ENCODE results near the gene RPP25.

RPP25 gene, protein sequence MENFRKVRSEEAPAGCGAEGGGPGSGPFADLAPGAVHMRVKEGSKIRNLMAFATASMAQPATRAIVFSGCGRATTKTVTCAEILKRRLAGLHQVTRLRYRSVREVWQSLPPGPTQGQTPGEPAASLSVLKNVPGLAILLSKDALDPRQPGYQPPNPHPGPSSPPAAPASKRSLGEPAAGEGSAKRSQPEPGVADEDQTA

DNA sequence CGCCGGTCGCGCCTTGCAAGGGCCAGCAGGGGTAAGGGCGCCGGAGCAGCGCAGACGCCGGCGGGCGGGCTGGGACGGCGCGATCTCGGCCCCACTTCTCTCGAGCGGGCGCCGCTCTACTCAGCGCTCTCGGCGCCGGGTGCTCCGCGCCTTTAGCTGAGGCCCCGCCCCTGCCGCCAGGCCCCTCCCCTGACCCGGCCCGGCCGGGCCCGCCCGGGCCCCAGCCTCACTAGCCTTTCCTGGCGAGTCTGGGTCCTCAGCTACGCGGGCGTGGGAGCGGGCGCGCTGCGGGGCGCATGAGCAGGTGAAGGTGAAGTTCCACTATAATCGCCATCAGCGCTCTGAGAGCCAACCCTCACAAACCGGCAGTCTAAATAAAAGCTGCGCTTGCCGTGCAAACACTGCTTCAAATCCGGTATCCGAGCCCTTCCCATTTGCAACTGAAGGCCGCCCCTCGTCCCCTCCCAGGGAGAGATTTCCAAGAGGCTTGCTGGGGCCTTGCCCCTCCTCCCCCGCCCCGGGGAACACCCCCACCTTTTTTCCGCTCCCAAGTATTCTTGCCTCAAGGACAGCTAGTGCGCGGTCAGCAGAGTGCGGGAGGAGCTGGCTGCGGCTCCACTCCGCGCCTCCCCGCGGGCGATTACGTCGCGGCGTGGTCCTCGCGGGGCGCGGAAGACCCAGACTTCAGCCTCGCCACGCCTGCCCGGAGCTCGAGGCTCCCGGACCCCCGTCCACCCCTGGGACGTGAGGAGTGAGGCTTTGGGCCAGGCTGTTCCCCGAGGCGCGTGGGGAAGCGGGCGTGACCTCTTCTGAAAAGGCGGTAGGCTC, at the start of gene RPP25:
Gene RPP25 (minus strand): TSS at position 125 of the 828 bp plus-strand sequence. CDS start 189 bp downstream, outside the sequence.
- DNase-seq (ENCODE audit: low spot score) = peak; percentile 89

DNA sequence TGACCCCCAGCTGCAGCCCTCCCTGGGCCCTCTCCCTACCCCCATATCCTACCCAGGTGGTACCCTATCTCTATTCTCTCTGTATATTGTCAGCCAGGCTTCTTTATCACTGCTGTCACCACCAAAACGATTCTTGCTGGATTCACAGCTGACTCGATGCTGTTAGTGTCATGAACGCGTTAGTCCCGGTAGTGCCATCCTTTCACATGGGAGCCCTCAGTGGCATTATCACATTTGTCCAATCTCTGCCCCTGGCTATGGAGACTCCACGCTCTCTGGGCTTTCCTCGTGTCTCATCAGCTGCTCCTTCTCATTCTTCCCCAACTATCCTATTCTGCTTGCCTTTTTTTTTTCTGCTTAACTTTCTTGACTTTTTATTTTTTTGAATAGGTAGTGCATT, 45.8 kb upstream of the RPP25 start:
- DNase-seq (ENCODE audit: low spot score) = no peak

DNA sequence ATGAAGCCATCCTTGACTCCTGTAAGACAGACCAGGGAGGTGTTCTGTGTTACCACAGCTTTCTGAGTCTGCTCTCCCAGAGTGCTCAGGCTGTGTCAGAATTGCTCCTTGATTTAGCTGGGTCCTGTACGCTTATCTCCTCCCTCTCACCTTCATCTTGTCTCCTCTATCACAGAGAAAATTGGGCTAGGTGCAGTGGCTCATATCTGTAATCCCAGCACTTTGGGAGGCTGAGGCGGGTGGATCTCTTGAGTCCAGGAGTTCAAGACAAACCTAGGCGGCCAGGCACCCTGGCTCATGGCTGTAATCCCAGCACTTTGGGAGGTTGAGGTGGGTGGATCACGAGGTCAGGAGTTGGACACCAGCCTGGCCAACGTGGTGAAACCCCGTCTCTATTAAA, 44.7 kb upstream of the RPP25 start:
- no peak for DNase-seq (ENCODE audit: low spot score)

DNA sequence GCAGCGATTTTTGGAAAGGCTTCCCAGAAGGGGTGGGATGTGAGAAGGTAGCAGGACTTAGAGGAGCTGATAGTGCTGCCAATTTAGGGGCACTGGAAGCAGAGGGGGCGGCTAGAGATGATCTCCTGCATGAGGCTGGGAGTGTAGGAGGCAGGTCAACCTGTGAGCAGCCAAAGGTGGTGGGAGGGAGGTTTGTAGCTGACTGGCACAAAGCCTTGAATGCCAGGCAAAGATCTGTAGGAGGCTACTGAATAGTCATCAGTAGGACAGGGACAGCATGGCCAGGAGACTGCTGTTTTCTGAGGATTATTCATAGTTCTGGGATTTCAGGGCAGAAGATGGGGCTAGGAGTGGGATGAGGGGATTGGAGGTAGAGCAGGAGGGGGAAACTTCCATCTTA, 41.0 kb upstream of the RPP25 start:
- DNase-seq (ENCODE audit: low spot score) = no peak

DNA sequence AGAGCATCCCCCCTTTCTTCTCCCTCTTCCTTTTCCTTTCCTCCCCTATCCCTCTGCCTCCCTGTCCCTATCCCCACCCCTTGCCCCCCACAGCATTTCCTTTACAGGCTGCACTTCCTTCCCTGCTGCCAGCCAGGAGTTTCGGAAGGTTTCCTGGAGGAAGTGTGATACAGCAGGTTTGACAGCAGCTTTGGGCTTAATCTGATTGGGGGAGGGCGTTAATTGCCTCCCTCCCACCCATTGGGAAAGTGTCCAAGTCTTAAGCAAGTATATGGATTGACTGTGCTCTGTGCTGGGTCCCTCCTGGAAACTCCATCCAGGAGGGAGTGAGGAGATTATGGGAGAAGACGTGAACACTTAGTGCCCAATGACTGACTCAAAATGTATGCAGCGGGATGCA, 40.6 kb upstream of the RPP25 start:
- no peak for DNase-seq (ENCODE audit: low spot score)

DNA sequence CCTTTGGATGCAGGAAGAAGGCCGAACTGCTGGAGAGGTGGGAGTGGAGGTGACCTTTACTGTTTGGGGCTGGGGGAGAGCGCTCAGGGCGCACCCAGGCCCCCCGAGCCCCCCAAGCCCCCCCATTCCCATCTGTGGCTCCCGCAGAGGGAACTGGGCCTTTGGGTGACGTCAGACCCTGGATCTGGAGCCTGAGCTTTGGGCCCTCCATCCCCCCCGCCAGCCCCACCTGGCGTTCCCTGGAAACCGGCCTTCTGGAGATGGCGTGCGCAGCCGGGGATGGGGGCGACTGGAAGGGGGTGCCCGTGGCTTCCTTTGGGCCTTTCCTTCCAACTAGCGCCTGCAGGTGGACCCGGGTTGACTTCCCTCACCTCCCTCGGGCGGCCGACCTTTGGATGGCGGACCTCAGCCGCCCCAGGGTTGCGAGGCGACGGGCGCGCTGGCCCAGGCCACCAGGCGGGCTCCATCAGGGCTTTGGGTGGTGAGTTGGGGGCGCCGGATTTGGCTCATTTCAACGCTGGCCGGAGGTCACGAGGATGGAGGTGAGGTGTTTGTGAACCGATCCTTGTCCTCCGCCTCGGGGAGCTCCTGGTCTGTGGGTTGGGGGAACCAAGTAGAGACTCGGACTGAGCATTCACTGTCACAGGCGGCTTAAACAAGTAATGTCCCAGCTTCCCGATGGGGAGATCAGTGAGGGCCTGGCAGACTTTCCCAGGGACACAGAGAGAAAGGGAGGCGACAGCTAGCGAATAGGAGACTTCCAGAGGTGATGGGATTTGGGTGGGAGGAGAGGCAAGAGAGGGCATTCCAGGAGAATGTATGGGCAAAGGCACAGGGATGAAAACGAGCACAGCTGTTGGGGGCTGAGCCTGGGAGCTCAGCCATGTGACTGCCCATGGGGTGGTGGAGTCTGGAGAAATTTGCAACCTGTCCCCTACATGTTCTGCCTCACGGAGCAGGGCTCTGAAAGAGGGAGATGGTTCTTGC, 39.5 kb upstream of the RPP25 start:
- peak; percentile 65 for DNase-seq (ENCODE audit: low spot score)

DNA sequence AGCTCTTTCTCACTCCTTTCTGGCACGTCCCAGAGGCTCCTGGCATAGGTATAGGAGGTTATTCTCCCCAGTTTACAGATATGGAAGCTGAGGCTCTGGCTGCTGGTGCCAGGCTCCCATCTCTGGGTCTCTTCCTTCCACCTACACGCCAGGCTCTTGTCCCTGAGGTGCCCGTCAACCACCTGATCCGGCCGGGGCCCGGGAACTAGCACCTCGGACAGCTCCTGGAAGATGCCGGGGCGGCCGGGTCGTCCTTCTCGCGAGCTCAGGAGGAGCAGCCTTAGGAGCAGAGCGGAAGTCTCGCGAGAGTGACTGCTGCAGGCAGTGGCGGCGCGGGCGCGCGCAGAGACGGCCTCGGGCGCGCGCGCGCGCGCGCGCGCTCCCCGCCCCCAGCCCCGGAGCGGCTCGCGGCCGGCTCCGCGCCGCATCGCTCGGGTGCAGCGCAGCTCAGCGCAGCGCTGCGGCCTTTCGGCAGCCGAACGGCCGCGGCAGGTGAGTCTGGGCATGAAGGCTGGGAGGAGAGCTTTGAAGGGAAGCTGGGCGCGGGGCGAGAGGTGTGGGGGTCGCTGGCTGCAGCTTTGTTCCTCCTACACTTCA, 38.7 kb upstream of the RPP25 start, which contains the start of gene SCAMP5:
Gene SCAMP5 (plus strand): TSS at position 382 of the 597 bp plus-strand sequence. CDS start 16,277 bp downstream, outside the sequence.
- peak; percentile 99 for DNase-seq (ENCODE audit: low spot score)

DNA sequence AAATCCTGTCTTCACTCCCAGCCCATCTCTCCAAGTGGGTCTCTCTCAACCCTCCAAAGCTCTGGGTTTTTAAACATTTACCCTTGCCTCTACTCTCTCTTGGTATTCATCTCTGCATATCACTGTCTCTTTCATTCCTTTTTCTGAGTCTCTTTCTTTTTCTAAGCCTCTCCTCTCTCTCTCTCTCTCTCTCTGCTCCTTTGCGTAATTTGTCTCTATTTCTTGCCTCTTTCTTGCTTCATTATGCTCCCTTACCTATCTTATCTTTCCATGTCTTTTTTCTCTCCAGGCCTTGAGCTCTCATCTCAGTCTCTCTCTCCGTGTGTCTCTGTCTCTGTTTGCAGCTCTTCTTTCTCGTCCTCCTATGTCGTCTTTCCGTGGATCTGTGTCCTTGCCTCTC, 38.1 kb upstream of the RPP25 start:
- DNase-seq (ENCODE audit: low spot score) = no peak

DNA sequence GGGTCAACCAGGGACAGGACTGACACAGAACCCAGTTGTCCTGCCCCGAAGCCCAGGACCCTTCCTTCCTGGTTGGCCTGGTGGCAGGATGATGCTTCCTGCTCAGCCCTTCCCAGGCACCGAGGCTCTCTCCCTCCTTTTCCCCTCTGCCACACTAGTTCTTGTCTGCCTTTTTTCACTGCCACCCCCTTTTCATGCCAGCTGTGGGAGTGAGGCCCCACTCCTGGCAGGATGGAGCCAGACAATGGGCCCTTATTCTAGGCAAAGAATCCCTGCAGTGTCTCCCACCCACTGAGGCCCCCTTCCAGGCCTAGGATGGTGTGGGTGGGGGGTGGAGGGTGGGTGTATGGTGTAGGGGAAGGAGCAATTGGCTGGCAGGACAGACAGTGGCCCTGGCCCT, 37.7 kb upstream of the RPP25 start:
- DNase-seq (ENCODE audit: low spot score) = no peak

DNA sequence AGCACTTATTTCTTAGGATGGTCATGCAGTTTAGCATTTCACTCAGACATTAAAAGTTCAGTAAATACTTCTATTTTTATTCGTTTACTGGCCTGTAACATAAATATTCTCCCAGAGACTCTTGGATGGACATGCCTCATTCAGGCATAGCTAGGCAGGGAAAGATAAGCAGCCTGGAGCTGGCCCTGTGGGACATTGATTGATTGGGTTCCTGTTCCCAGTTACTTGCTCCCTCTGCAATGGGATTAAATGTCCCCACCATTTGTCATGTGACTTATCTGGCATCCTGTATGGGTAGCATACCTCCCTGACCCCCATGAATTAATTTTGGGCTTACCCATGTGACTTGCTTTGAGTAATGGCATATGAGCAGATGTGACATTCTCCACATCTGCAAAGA, 36.0 kb upstream of the RPP25 start:
- no peak for DNase-seq (ENCODE audit: low spot score)

DNA sequence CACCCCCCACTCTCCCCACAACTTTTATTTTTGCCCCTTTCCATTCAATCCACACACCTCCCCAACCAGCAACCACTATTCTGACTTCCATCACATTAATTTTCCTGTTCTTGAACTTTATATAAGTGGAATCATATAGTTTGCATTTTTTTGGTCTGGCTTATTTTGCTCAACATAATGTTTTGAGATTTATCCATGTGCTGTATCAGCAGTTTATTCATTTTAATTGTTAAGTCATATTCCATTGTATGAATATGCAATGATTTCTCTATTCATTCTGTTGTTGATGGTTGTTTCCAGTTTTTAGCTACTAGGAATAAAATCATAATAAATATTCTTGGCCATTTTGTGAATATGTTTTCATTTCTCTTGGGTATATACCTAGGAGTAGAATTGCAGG, 33.0 kb upstream of the RPP25 start:
- no peak for DNase-seq (ENCODE audit: low spot score)

DNA sequence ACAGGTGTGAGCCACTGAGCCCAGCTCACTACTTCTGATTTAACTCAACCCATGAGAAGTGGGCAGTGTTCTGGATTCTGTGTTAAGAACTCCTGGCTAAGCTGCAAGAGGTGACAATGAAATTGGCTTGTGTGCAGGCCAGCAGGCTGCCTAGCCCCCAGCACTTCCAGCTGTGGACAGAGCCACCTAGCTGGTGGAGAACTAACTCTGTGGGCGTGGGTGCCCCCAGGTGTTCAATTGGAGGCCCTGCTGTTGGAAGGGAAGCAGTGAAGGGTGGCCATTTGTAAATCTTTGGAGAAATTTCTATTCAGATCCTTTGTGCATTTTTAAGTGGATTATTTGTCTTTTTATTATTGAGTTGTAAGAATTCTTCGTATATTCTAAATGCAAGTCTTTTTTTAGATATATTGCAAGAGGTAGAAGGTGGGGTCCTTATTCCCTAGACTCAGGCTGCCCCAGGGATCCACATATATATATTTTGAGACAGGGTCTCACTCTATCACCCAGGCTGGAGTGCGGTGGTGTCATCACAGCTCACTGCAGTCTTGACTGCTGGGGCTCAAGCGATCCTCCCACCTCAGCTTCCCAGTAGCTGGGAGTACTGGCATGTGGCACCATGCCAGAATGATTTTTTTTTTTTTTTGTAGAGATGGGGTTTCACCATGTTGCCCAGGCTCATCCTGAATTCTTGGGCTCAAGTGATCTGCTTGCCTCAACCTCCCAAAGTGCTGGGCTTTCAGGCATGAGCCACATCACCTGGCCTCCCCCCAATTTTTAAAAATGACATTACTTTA, 31.6 kb upstream of the RPP25 start:
- peak; percentile 74 for DNase-seq (ENCODE audit: low spot score)

DNA sequence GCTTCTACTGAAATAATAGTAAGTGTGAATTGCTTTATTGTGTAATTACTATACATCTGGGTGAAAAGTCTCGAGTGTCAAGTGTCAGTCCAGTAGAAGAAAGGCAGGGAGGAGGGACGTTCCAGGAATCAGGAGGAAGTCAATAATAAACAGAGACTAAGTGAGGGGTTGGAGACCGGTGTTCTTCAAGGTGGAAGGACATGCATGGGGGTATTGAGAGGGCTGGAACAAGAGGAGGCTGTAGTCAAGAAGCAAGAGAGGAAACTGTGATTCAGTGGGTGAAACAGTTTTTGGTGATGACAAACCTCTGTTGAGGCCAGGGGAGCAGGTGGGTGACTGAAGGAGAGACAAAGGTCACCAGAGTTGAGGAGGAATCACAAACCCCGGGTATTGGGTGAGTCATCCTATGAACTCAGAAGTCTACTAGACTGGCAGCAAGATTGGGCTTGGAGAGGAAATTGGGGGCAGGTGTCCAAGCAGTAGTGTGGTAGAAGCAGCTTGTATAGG, 27.2 kb upstream of the RPP25 start:
- DNase-seq (ENCODE audit: low spot score) = no peak

DNA sequence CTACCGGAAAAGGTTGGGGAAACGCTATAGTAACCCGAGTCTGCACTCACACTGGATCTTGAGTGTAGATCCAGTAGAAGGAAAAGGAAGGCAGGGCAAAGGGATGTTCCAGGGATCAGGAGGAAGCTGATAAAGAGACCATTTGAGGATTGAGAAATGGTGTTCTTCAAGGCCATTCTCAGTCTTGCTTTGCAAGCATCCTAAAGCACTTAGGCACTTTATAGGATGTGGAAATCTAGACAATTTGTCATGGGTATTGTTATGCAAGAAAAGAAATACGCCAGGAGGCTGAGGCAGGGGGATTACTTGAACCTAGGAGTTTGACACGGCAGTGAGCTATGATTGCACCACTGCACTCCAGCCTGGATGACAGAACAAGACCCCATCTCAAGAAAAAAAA, 25.6 kb upstream of the RPP25 start:
- no peak for DNase-seq (ENCODE audit: low spot score)

DNA sequence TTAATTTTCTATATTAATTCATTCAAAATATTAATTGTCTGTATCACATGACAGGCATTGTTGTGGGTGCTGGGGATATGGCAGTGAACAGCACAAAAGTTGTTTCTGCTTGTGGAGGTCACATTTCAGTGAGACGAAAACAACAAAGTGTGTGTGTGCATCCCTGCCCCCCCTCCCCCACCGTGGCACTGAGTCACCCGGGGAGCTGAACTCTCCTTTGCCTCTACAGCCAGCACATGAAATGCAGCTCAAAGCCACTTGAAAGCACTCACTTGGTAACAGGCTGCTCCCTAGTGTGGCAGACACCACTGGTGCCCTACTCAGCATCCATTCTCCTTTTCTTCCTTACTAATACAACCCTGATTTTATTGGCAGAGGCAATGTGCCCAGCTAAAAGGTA, 21.9 kb upstream of the RPP25 start:
- DNase-seq (ENCODE audit: low spot score) = no peak

DNA sequence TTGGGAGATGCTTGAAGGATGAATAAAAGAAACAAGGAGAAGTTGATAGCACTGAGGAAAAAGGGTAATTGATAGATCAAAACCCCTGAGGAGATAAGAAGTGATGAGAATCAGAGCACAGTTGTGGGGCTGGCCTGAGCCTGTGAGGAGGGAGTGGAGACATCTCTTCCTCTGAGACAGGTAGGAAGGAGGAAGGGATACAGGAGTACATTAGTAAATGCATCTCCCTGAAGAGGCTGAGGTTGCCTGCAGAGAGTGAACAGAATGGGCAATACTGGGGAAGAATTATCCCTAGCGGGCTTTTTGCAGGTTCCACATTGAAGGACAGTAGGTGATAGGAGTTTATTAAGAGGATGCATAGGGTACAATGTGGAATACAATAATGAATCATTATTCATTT, 21.5 kb upstream of the RPP25 start:
- no peak for DNase-seq (ENCODE audit: low spot score)

DNA sequence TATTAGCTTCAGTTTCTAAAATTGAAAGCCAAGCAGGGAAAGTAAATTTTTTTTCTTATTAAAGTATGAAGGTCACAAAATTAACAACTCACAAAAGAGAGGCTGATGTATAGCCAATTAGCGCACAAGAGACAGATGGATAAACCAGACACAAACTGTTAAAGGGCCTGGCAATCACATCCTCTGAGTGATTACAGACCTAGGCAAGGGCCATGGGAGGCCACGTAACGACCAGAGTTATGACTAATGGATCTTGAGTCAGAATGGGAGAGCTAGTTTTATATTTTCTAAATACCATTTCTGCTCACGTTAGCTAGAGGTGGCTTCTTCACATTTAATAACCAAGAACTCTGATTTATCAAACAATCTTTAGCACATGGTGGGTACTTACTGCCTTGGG, 21.0 kb upstream of the RPP25 start:
- DNase-seq (ENCODE audit: low spot score) = no peak

DNA sequence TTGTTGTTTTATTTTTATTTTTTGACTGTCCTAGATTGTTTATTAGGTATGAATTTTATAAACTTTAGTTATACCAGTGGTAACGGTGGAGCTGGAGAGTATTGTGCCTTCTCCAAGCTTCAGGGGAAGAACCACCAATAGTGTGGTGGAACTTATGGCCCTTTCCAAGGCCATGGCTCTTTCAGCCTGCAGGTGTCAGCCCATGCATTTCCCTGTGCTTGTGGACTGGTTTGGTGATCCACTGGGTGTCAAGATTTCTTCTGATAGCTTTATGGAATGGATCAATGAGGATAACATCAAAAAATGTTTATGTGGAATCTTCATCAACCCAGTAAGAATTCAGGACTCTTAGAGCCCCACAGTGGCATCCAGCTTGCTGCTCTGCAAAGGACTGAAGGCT, 19.6 kb upstream of the RPP25 start:
- DNase-seq (ENCODE audit: low spot score) = no peak

DNA sequence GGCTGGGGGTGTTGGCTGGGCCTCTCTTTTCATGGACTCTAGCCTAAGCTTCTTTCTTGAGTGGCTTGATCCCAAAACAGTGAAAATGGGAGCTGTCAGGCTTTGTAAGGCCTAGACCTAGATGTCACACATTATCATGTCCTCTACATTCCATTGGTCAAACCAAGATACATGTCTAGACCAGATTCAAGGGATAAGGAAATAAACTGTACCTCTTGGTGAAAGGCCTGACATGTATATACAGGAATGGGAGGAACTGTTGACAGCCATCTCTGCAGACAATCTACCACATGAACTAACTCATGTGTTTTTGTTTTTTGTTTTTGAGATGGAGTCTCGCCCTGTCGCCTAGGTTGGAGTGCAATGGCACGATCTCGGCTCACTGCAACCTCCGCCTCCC, 11.1 kb upstream of the RPP25 start:
- no peak for DNase-seq (ENCODE audit: low spot score)

DNA sequence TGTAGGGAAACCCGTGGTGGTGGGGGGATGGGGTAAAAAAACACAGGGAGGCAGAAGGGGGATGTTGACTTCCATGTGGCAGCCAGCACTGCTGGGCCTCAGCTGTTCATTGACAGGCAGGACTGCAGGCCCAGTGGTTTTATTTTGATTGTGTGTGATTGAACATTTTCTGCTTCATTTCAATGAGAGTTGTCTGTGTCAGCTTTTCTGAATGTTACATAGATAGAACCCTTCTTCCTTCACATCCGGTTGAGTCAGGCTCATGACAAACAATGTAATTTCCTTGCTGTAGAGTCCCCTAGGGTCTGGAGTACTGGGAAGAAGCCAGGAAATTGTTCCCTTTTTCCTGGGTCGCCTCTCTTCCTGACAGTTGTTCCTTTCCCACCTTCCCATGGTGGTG, 8.2 kb upstream of the RPP25 start:
- no peak for DNase-seq (ENCODE audit: low spot score)

DNA sequence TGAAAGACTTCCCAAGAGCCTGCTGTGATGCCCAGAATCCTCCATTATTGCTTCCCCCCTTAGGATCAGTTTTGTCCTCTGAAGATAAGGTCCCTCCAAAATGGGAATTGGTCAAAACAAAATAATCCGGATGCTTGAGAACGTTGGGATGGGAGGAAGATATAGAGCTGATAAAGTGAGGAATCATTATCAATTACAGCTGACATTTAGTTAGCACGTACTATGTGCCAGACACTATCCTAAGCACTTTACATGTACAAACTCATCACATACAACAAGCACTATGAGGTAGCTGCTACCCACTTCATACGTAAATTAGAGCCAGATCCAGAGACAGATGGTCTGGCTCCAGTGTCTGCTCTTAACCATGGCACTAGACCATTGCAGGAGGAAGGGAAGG, 6.6 kb upstream of the RPP25 start:
- DNase-seq (ENCODE audit: low spot score) = no peak
